Mesendoderm (in vitro differentiated cells): ENCODE data around the gene MRAP2. TPM values are rescaled to one million over a fixed set of nuclear protein-coding genes. Genes with fewer than 3 reads are reported as not detected.

Source experiments
- DNase-seq: peaks from one replicate; pipeline ENCODE4 v3.0.0; 2013
- H2AK5ac ChIP-seq: 2 replicates; pipeline ENCODE4 v1.6.1; 2013; ENCODE audit warnings: low read length, inconsistent platforms
- H2BK120ac ChIP-seq: 2 replicates; pipeline ENCODE4 v1.6.1; 2013; ENCODE audit warnings: low read depth, mild to moderate bottlenecking, low read length, moderate library complexity, mixed read lengths
- H2BK15ac ChIP-seq: replicated peaks from 2 replicates; pipeline ENCODE4 v1.6.1; 2013; ENCODE audit warnings: low read depth, mild to moderate bottlenecking, moderate library complexity
- H2BK5ac ChIP-seq: 2 replicates; pipeline ENCODE4 v1.6.1; 2013; ENCODE audit warnings: low read length, inconsistent platforms
- H3K18ac ChIP-seq: 2 replicates; pipeline ENCODE4 v1.6.1; 2013; ENCODE audit warnings: mild to moderate bottlenecking, low read length, mixed read lengths
- H3K23ac ChIP-seq: one replicate; pipeline ENCODE4 v1.6.1; 2013; ENCODE audit warnings: low read length
- H3K27ac ChIP-seq: 2 replicates; pipeline ENCODE4 v1.5.1; 2013; ENCODE audit warnings: low read depth, mild to moderate bottlenecking, inconsistent platforms, low read length, moderate library complexity
- H3K27me3 ChIP-seq: 2 replicates; pipeline ENCODE4 v1.6.1; 2013; ENCODE audit warnings: low read length, control low read depth, mild to moderate bottlenecking, inconsistent platforms; ENCODE audit not compliant: insufficient read depth, poor library complexity
- H3K36me3 ChIP-seq: 2 replicates; pipeline ENCODE4 v1.6.1; 2013; ENCODE audit warnings: low read length, inconsistent platforms; ENCODE audit not compliant: control insufficient read depth, insufficient read depth
- H3K4ac ChIP-seq: one replicate; pipeline ENCODE4 v1.6.1; 2013; ENCODE audit warnings: low read depth, mild to moderate bottlenecking, low read length, moderate library complexity
- H3K4me1 ChIP-seq: 2 replicates; pipeline ENCODE4 v1.6.1; 2013; ENCODE audit warnings: low read depth, low read length, inconsistent platforms; ENCODE audit not compliant: control insufficient read depth
- H3K4me2 ChIP-seq: 2 replicates; pipeline ENCODE4 v1.6.1; 2013; ENCODE audit warnings: low read length
- H3K4me3 ChIP-seq: 2 replicates; pipeline ENCODE4 v1.5.1; 2013; ENCODE audit warnings: mild to moderate bottlenecking, low read length
- H3K56ac ChIP-seq: one replicate; pipeline ENCODE4 v1.6.1; 2013; ENCODE audit warnings: low read length
- H3K79me1 ChIP-seq: 2 replicates; pipeline ENCODE4 v1.6.1; 2013; ENCODE audit warnings: low read length, inconsistent platforms
- H3K79me2 ChIP-seq: 2 replicates; pipeline ENCODE4 v1.6.1; 2013; ENCODE audit warnings: mild to moderate bottlenecking, low read length; ENCODE audit not compliant: control insufficient read depth, insufficient read depth
- H3K9ac ChIP-seq: 2 replicates; pipeline ENCODE4 v1.6.1; 2013; ENCODE audit warnings: low read length, inconsistent platforms
- H4K5ac ChIP-seq: one replicate; pipeline ENCODE4 v1.6.1; 2013; ENCODE audit warnings: low read length
- H4K8ac ChIP-seq: one replicate; pipeline ENCODE4 v1.6.1; 2013; ENCODE audit warnings: low read depth, mild to moderate bottlenecking, control low read depth, low read length, moderate library complexity
- WGBS: extraction: QIAGEN DNeasy Blood & Tissue Kit; methylation state at CpG from one replicate; pipeline ENCODE4 v1.1.7; 2013; ENCODE audit warnings: low lambda C conversion rate, missing lambda C conversion rate; ENCODE audit not compliant: insufficient coverage; ENCODE audit errors: extremely low coverage; 5-methylcytosine and 5-hydroxymethylcytosine counted together
- polyA plus RNA-seq, 2 experiments: library from polyadenylated mRNA; stranded (reverse); fragments of 200-250 nt; gene quantifications; one replicate each; pipeline ENCODE4 v1.2.3, GENCODE V29; 2013

The MRAP2 gene
- 0.56 TPM for polyA plus RNA-seq (2013, experiment 1 of 2)
- 0.55 TPM for polyA plus RNA-seq (2013, experiment 2 of 2)

- Histone ChIP-seq H3K27me3 (peaks cover 4% of the 10 kb centered on the region), H2AK5ac (no peak within 1 kb of the TSS), H3K79me2 (no peaks in the 10 kb centered on the region), H3K23ac (no peak within 1 kb of the TSS), H2BK120ac (no peak within 1 kb of the TSS), H3K18ac (peak within 1 kb of the TSS; percentile 16), H3K27ac (no peak within 1 kb of the TSS), H3K4me1 (peaks cover 2% of the 10 kb centered on the region), H2BK15ac (no peak within 1 kb of the TSS), H3K79me1 (no peaks in the 10 kb centered on the region), H3K4me3 (peak within 1 kb of the TSS; percentile 46), H3K4me2 (peak within 1 kb of the TSS; percentile 83), H4K5ac (no peak within 1 kb of the TSS), H3K4ac (no peak within 1 kb of the TSS), H2BK5ac (no peak within 1 kb of the TSS), H3K36me3 (no peaks in the 10 kb centered on the region), H3K56ac (peak within 1 kb of the TSS; percentile 85), H3K9ac (peak within 1 kb of the TSS; percentile 67), H4K8ac (no peak within 1 kb of the TSS)
- peak; percentile 48 for DNase-seq
- WGBS: no CpG with 5 or more reads among the region's 78 CpGs
Measured at GRCh38 chr6:84033523-84034451, at the start of gene MRAP2. Gene MRAP2, plus strand, starts transcription at chr6:84033772. Its CDS starts 21,547 bp downstream, at chr6:84055319.

GRCh38 chr6:83984411-83984810 lies 49.2 kb upstream of the MRAP2 start:
- Histone ChIP-seq H4K5ac (no peak overlapping the region), H2BK15ac (no peak overlapping the region), H3K79me2 (no peaks in the 10 kb centered on the region), H3K4me1 (no peaks in the 10 kb centered on the region), H2BK5ac (no peak overlapping the region), H3K4me3 (no peak overlapping the region), H3K9ac (no peak overlapping the region), H2BK120ac (no peak overlapping the region), H3K23ac (no peak overlapping the region), H4K8ac (no peak overlapping the region), H3K27me3 (no peaks in the 10 kb centered on the region), H2AK5ac (no peak overlapping the region), H3K56ac (no peak overlapping the region), H3K4ac (no peak overlapping the region), H3K4me2 (no peak overlapping the region), H3K27ac (no peak overlapping the region), H3K36me3 (no peaks in the 10 kb centered on the region), H3K18ac (no peak overlapping the region), H3K79me1 (no peaks in the 10 kb centered on the region)
- no CpG with 5 or more reads among the region's 1 CpG for whole genome bisulfite sequencing
- no peak for DNase-seq

GRCh38 chr6:83985308-83985713 lies 48.3 kb upstream of the MRAP2 start:
- DNase-seq: no peak
- no peak overlapping the region for H4K8ac ChIP-seq
- no peak overlapping the region for H2BK15ac ChIP-seq

GRCh38 chr6:83985715-83986114 lies 47.9 kb upstream of the MRAP2 start:
- DNase-seq: no peak
- no peaks in the 10 kb centered on the region for H3K36me3 ChIP-seq
- H3K4me1 ChIP-seq: no peaks in the 10 kb centered on the region
- H3K4me3 ChIP-seq: no peak overlapping the region
- no peak overlapping the region for H3K4me2 ChIP-seq
- H2AK5ac ChIP-seq: no peak overlapping the region
- H3K18ac ChIP-seq: no peak overlapping the region
- H2BK5ac ChIP-seq: no peak overlapping the region
- no peaks in the 10 kb centered on the region for H3K79me2 ChIP-seq
- no peak overlapping the region for H2BK15ac ChIP-seq
- no peaks in the 10 kb centered on the region for H3K79me1 ChIP-seq
- H3K9ac ChIP-seq: no peak overlapping the region
- H4K8ac ChIP-seq: no peak overlapping the region
- no peak overlapping the region for H2BK120ac ChIP-seq
- no peak overlapping the region for H3K27ac ChIP-seq
- H3K56ac ChIP-seq: no peak overlapping the region
- H4K5ac ChIP-seq: no peak overlapping the region
- H3K4ac ChIP-seq: no peak overlapping the region
- H3K27me3 ChIP-seq: no peaks in the 10 kb centered on the region
- H3K23ac ChIP-seq: no peak overlapping the region

More at GRCh38 chr6:83985308-83985713, 48.3 kb upstream of the MRAP2 start:
- no peaks in the 10 kb centered on the region for H3K36me3 ChIP-seq
- no peak overlapping the region for H3K4ac ChIP-seq
- no CpG with 5 or more reads among the region's 1 CpG for WGBS
- H3K9ac ChIP-seq: no peak overlapping the region
- H3K27ac ChIP-seq: no peak overlapping the region
- H2BK5ac ChIP-seq: no peak overlapping the region
- H4K5ac ChIP-seq: no peak overlapping the region
- no peak overlapping the region for H2AK5ac ChIP-seq
- H2BK120ac ChIP-seq: no peak overlapping the region
- no peak overlapping the region for H3K23ac ChIP-seq
- H3K27me3 ChIP-seq: no peaks in the 10 kb centered on the region
- H3K18ac ChIP-seq: no peak overlapping the region
- H3K4me2 ChIP-seq: no peak overlapping the region
- H3K4me1 ChIP-seq: no peaks in the 10 kb centered on the region
- no peaks in the 10 kb centered on the region for H3K79me1 ChIP-seq
- H3K4me3 ChIP-seq: no peak overlapping the region
- no peaks in the 10 kb centered on the region for H3K79me2 ChIP-seq
- no peak overlapping the region for H3K56ac ChIP-seq

- no peaks in the 10 kb centered on the region for H3K36me3 ChIP-seq
- H3K79me1 ChIP-seq: no peaks in the 10 kb centered on the region
- no peak overlapping the region for H3K23ac ChIP-seq
- H2BK5ac ChIP-seq: no peak overlapping the region
- no peak overlapping the region for H3K4me2 ChIP-seq
- H2BK120ac ChIP-seq: no peak overlapping the region
- no peak overlapping the region for H2BK15ac ChIP-seq
- H2AK5ac ChIP-seq: no peak overlapping the region
- H3K79me2 ChIP-seq: no peaks in the 10 kb centered on the region
- H3K18ac ChIP-seq: no peak overlapping the region
- no peak for DNase-seq
- H3K9ac ChIP-seq: no peak overlapping the region
- no peak overlapping the region for H3K4me3 ChIP-seq
- no peak overlapping the region for H4K5ac ChIP-seq
- H3K27ac ChIP-seq: no peak overlapping the region
- H3K4me1 ChIP-seq: no peaks in the 10 kb centered on the region
- H3K27me3 ChIP-seq: no peaks in the 10 kb centered on the region
- no peak overlapping the region for H3K4ac ChIP-seq
- no peak overlapping the region for H3K56ac ChIP-seq
- H4K8ac ChIP-seq: no peak overlapping the region
Measured at GRCh38 chr6:83998021-83998584, 35.5 kb upstream of the MRAP2 start.
